H9 (cell line): ENCODE measurements around the gene HAUS2. TPM values are rescaled to one million over a fixed set of nuclear protein-coding genes. Genes with fewer than 3 reads are reported as not detected.

Experiments used
- DNase-seq: peaks from one replicate; pipeline ENCODE4 v3.0.0-alpha.2; 2017
- H2AFZ ChIP-seq: one replicate; pipeline ENCODE4 v1.6.1; 2013; ENCODE audit warnings: mild to moderate bottlenecking, low read length, control low read depth, moderate library complexity
- H2AK5ac ChIP-seq: 2 replicates; pipeline ENCODE4 v1.6.1; 2013; ENCODE audit warnings: low read length, control low read depth, mixed read lengths; ENCODE audit not compliant: insufficient read length
- H2BK120ac ChIP-seq: one replicate; pipeline ENCODE4 v1.6.1; 2013; ENCODE audit warnings: low read depth, mild to moderate bottlenecking, low read length, control low read depth, inconsistent platforms; ENCODE audit not compliant: poor library complexity, severe bottlenecking
- H2BK12ac ChIP-seq: 2 replicates; pipeline ENCODE4 v1.6.1; 2013; ENCODE audit warnings: low read length, control low read depth, mixed read lengths, low read depth; ENCODE audit not compliant: insufficient read length
- H2BK15ac ChIP-seq: 2 replicates; pipeline ENCODE4 v1.6.1; 2013; ENCODE audit warnings: low read depth, low read length, control low read depth
- H2BK20ac ChIP-seq: one replicate; pipeline ENCODE4 v1.6.1; 2013; ENCODE audit warnings: low read depth, mild to moderate bottlenecking, low read length, control low read depth, inconsistent platforms; ENCODE audit not compliant: poor library complexity, severe bottlenecking
- H2BK5ac ChIP-seq: 2 replicates; pipeline ENCODE4 v1.6.1; 2013; ENCODE audit warnings: low read length, control low read depth, mixed read lengths; ENCODE audit not compliant: insufficient read length
- H3K14ac ChIP-seq: 2 replicates; pipeline ENCODE4 v1.6.1; 2013; ENCODE audit warnings: low read length, control low read depth; ENCODE audit not compliant: insufficient read depth
- H3K18ac ChIP-seq: 2 replicates; pipeline ENCODE4 v1.6.1; 2013; ENCODE audit warnings: low read depth, mild to moderate bottlenecking, mixed read lengths, low read length, control low read depth; ENCODE audit not compliant: insufficient read length
- H3K23ac ChIP-seq: 2 replicates; pipeline ENCODE4 v1.6.1; 2013; ENCODE audit warnings: low read length, control low read depth, mixed read lengths, low read depth; ENCODE audit not compliant: insufficient read length
- H3K23me2 ChIP-seq: 2 replicates; pipeline ENCODE4 v1.6.1; 2013; ENCODE audit warnings: low read depth, mild to moderate bottlenecking, mixed read lengths, low read length, control low read depth; ENCODE audit not compliant: insufficient read length, poor library complexity, severe bottlenecking
- H3K27ac ChIP-seq: 2 replicates; pipeline ENCODE4 v1.5.1; 2013; ENCODE audit warnings: low read length, control low read depth, mixed read lengths, low read depth; ENCODE audit not compliant: insufficient read length
- H3K27me3 ChIP-seq: 2 replicates; pipeline ENCODE4 v1.6.1; 2013; ENCODE audit warnings: low read length, control low read depth, inconsistent platforms; ENCODE audit not compliant: insufficient read depth
- H3K4ac ChIP-seq: 2 replicates; pipeline ENCODE4 v1.6.1; 2013; ENCODE audit warnings: low read depth, mild to moderate bottlenecking, control low read depth, inconsistent platforms, low read length, moderate library complexity
- H3K4me1 ChIP-seq: 2 replicates; pipeline ENCODE4 v1.6.1; 2013; ENCODE audit warnings: low read length, control low read depth, inconsistent platforms; ENCODE audit not compliant: insufficient read depth
- H3K4me2 ChIP-seq: 2 replicates; pipeline ENCODE4 v1.6.1; 2013; ENCODE audit warnings: low read length, control low read depth, mixed read lengths; ENCODE audit not compliant: insufficient read length, insufficient read depth
- H3K56ac ChIP-seq: 2 replicates; pipeline ENCODE4 v1.6.1; 2013; ENCODE audit warnings: low read depth, mild to moderate bottlenecking, mixed read lengths, low read length, control low read depth; ENCODE audit not compliant: insufficient read length
- H3K79me1 ChIP-seq: 2 replicates; pipeline ENCODE4 v1.6.1; 2013; ENCODE audit warnings: low read depth, mild to moderate bottlenecking, moderate library complexity, low read length, control low read depth, inconsistent platforms; ENCODE audit not compliant: insufficient read depth, poor library complexity, severe bottlenecking
- H3K79me2 ChIP-seq: 2 replicates; pipeline ENCODE4 v1.6.1; 2013; ENCODE audit warnings: low read length, control low read depth, inconsistent platforms; ENCODE audit not compliant: insufficient read depth
- H3K9ac ChIP-seq: 2 replicates; pipeline ENCODE4 v1.6.1; 2013; ENCODE audit warnings: low read length, control low read depth, mixed read lengths; ENCODE audit not compliant: insufficient read length; ENCODE audit errors: extremely low read depth
- H3K9me3 ChIP-seq: one replicate; pipeline ENCODE4 v1.6.1; 2013; ENCODE audit warnings: low read depth, low read length, inconsistent platforms; ENCODE audit not compliant: control insufficient read depth
- H3T11ph ChIP-seq: one replicate; pipeline ENCODE4 v1.6.1; 2013; ENCODE audit warnings: mild to moderate bottlenecking, low read length, control low read depth, inconsistent platforms
- H4K20me1 ChIP-seq: one replicate; pipeline ENCODE4 v1.6.1; 2013; ENCODE audit not compliant: control insufficient read depth, insufficient read length, insufficient read depth
- H4K5ac ChIP-seq: 2 replicates; pipeline ENCODE4 v1.6.1; 2013; ENCODE audit warnings: low read depth, mild to moderate bottlenecking, mixed read lengths, low read length, control low read depth; ENCODE audit not compliant: insufficient read length
- H4K8ac ChIP-seq: replicated peaks from 2 replicates; pipeline ENCODE4 v1.6.1; 2013; ENCODE audit warnings: low read length, control low read depth, mixed read lengths, low read depth; ENCODE audit not compliant: insufficient read length
- H4K91ac ChIP-seq: 2 replicates; pipeline ENCODE4 v1.6.1; 2013; ENCODE audit warnings: low read depth, mild to moderate bottlenecking, moderate library complexity, mixed read lengths, low read length, control low read depth; ENCODE audit not compliant: insufficient read length
- H3K27ac Mint-ChIP-seq, 3 experiments: 2 replicates in 2 of 3; 3 replicates in 1 of 3; pipeline ENCODE4 v1.8.0; 2020 to 2021; ENCODE audit warnings: mixed read lengths in 3 of 3, mild to moderate bottlenecking in 1 of 3, moderate library complexity in 1 of 3
- H3K27me3 Mint-ChIP-seq: 2 replicates; pipeline ENCODE4 v1.8.0; 2021; ENCODE audit warnings: low read depth, mild to moderate bottlenecking, moderate library complexity, mixed read lengths
- H3K36me3 Mint-ChIP-seq, 3 experiments: 2 replicates in 2 of 3; 3 replicates in 1 of 3; pipeline ENCODE4 v1.8.0; 2020 to 2021; ENCODE audit warnings: low read depth in 3 of 3, mixed read lengths in 3 of 3; ENCODE audit not compliant: insufficient read depth in 1 of 3
- H3K4me1 Mint-ChIP-seq, 2 experiments: 2 replicates each; pipeline ENCODE4 v1.8.0; 2020; ENCODE audit warnings: mixed read lengths in 2 of 2
- H3K4me3 Mint-ChIP-seq, 2 experiments: 2 replicates in 1 of 2; 3 replicates in 1 of 2; pipeline ENCODE4 v1.8.0; 2020 to 2021; ENCODE audit warnings: mild to moderate bottlenecking in 2 of 2, mixed read lengths in 2 of 2, moderate library complexity in 1 of 2
- H3K9me3 Mint-ChIP-seq, 2 experiments: 2 replicates in 1 of 2; 3 replicates in 1 of 2; pipeline ENCODE4 v1.8.0; 2020; ENCODE audit warnings: mild to moderate bottlenecking in 2 of 2, mixed read lengths in 2 of 2, moderate library complexity in 1 of 2
- CTCF ChIP-seq: fragments of 200-600 bp; sonication (generic); conservative IDR thresholded peaks from 3 replicates; pipeline ENCODE4 v1.8.0; 2021; ENCODE audit warnings: antibody characterized with exemption, mild to moderate bottlenecking
- WGBS: extraction: QIAGEN DNeasy Blood & Tissue Kit; methylation state at CpG from one replicate; pipeline ENCODE4 v1.1.7; 2013; ENCODE audit warnings: missing lambda C conversion rate, low lambda C conversion rate, mixed read lengths; ENCODE audit not compliant: insufficient read length; ENCODE audit errors: extremely low coverage; 5-methylcytosine and 5-hydroxymethylcytosine counted together
- total RNA-seq: library from RNA; stranded (reverse); gene quantifications from 2 replicates; pipeline ENCODE4 v1.2.1, GENCODE V29; 2021

HAUS2 gene
- total RNA-seq, 1 experiment from 2014 or later: 42.5 TPM

- H3K18ac ChIP-seq: no peak overlapping the region
- Mint-ChIP-seq H3K36me3 (peaks cover 10 to 49% (median 40%) of the 10 kb centered on the region in 3 experiments; a peak in 5 of 7 replicates), H3K9me3 (no peaks in the 10 kb centered on the region), H3K27ac (no peak overlapping the region), H3K27me3 (no peaks in the 10 kb centered on the region), H3K4me3 (no peak overlapping the region), H3K4me1 (no peaks in the 10 kb centered on the region)
- no peak overlapping the region for H2BK5ac ChIP-seq
- no peak overlapping the region for H3K14ac ChIP-seq
- no peak overlapping the region for H2AK5ac ChIP-seq
- no peak overlapping the region for H2BK15ac ChIP-seq
- H2BK120ac ChIP-seq: no peak overlapping the region
- no peak overlapping the region for H3K27ac ChIP-seq
- no peaks in the 10 kb centered on the region for H3K79me1 ChIP-seq
- H3K9me3 ChIP-seq: no peaks in the 10 kb centered on the region
- H3K9ac ChIP-seq: no peak overlapping the region
- no peak overlapping the region for H3K23ac ChIP-seq
- no peak overlapping the region for H4K8ac ChIP-seq
- no peak overlapping the region for H2BK20ac ChIP-seq
- H4K20me1 ChIP-seq: no peaks in the 10 kb centered on the region
- no peaks in the 10 kb centered on the region for H3K23me2 ChIP-seq
- no peak overlapping the region for H2BK12ac ChIP-seq
- no peak overlapping the region for H4K91ac ChIP-seq
- H3K56ac ChIP-seq: no peak overlapping the region
- no peaks in the 10 kb centered on the region for H3K4me1 ChIP-seq
- no peak overlapping the region for H2AFZ ChIP-seq
- no peak overlapping the region for H3T11ph ChIP-seq
- DNase-seq: no peak
- no peak overlapping the region for H3K4ac ChIP-seq
- WGBS: no CpG with 5 or more reads among the region's 1 CpG
- no peak overlapping the region for H3K4me2 ChIP-seq
- TF ChIP-seq CTCF: no peak
- H4K5ac ChIP-seq: no peak overlapping the region
- H3K27me3 ChIP-seq: no peaks in the 10 kb centered on the region
- no peaks in the 10 kb centered on the region for H3K79me2 ChIP-seq
These were observed 15.4 kb upstream of the HAUS2 start for GRCh38 chr15:42533246-42533645.
